ENCODE results near the gene ANTXR1.

Gene ANTXR1

GRCh38 chr2:69097891-69098655 lies 85.1 kb downstream of the ANTXR1 start:
- no peak for DNase-seq (ENCODE audit: low read depth)

GRCh38 chr2:69099541-69099940 lies 86.6 kb downstream of the ANTXR1 start:
- DNase-seq (ENCODE audit: low read depth): no peak

GRCh38 chr2:69100220-69100723 lies 87.3 kb downstream of the ANTXR1 start:
- DNase-seq (ENCODE audit: low read depth): no peak

- no peak for DNase-seq (ENCODE audit: low read depth)
These were observed 89.1 kb downstream of the ANTXR1 start for GRCh38 chr2:69102041-69102593.

DNA sequence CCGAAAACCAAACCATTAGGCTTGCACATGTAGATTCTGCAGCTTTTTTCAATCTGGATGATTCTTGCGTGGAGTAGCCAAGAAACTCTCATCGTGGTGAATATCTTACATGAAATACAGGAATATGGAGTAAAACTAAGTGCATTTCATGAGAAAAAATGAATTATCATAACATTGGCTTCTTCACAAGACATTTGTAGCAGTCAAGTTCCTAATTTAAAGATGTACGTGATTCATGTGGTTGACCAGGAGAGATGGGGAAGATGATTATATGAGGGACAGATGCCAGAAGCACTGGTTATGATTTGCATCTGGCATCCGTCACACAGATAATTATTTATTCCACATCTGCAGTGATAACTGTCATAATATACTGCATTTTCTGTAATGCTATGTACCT lies 90.4 kb downstream of the ANTXR1 start:
- no peak for DNase-seq (ENCODE audit: low read depth)

- DNase-seq (ENCODE audit: low read depth): no peak
These were observed 91.3 kb downstream of the ANTXR1 start for GRCh38 chr2:69104261-69104660.

DNA sequence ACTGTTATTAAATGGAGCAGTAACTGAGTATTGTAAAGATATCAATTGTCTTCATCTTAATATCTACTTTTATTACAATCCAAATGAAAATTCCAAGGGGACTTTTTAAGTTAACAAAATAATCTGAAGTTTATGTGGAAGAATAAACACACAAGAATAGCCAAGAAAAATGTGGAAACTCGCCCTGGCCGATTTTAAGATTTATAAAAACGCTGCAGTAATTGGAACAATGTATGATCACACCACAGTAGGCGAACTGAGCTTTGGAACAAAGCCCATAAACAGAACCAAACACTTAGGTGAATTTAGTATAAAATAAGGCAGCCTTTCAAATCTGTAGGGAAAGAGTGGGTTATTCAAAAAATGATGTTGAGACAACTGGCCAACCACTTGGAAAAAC lies 96.3 kb downstream of the ANTXR1 start:
- DNase-seq (ENCODE audit: low read depth): no peak

DNA sequence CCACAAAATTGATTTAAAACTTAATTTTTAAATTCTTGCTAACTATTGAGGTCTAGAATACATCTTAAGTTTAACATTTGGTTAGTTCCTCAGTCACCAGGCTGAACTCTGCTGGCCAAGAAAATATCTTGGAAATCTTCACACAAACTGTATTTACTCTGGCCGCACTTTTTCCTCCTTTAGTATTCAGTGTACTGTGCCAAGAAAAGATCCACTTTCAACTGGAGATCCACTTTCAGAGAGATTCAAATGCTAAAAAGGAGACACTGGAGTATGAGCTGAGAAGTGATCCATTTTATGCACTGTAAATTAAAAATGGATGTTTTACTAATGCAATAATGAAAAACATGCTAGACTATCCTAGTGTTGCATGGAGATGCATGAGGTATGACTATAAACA lies 98.1 kb downstream of the ANTXR1 start:
- no peak for DNase-seq (ENCODE audit: low read depth)

- no peak for DNase-seq (ENCODE audit: low read depth)
These were observed 100.6 kb downstream of the ANTXR1 start for GRCh38 chr2:69113627-69114026.

DNA sequence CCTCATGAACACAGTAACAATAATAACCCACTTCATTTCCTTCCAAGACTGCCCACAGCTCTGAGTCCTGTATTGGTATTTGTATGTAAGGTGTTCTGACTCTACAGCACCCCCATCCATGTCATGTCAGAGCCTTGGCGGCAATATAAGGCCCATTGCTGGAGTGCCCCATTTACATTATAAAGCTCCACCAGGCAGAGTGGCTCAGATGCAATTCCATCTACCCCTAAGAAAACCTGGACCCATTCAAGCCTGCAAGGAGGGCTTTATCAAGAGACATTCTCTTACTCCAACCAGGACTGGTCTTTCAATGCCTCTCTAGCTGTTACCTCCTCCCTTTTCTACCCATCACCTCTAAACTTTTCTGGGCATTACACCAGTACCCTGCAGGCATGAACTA lies 101.6 kb downstream of the ANTXR1 start:
- no peak for DNase-seq (ENCODE audit: low read depth)

DNA sequence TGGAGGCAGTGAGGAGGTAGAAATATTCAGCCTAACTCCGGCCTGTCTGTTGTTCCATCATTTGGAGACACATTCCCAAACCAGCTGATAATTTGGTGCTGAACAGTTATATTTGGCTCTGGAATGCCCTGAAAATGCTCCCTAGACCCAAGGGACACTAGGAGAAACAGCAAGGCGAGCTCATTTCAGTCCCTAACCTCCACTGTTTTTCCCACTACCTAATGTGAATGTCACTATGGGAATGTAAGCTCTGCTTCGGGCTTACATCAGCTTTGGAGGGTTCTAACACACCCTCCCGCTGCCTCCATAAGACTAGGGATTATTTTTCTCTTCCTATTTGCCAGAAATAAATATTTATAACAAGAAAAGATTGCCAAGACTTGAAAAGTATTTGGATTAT lies 103.5 kb downstream of the ANTXR1 start:
- DNase-seq (ENCODE audit: low read depth): no peak

GRCh38 chr2:69118609-69119008 lies 105.6 kb downstream of the ANTXR1 start:
- DNase-seq (ENCODE audit: low read depth): no peak

DNA sequence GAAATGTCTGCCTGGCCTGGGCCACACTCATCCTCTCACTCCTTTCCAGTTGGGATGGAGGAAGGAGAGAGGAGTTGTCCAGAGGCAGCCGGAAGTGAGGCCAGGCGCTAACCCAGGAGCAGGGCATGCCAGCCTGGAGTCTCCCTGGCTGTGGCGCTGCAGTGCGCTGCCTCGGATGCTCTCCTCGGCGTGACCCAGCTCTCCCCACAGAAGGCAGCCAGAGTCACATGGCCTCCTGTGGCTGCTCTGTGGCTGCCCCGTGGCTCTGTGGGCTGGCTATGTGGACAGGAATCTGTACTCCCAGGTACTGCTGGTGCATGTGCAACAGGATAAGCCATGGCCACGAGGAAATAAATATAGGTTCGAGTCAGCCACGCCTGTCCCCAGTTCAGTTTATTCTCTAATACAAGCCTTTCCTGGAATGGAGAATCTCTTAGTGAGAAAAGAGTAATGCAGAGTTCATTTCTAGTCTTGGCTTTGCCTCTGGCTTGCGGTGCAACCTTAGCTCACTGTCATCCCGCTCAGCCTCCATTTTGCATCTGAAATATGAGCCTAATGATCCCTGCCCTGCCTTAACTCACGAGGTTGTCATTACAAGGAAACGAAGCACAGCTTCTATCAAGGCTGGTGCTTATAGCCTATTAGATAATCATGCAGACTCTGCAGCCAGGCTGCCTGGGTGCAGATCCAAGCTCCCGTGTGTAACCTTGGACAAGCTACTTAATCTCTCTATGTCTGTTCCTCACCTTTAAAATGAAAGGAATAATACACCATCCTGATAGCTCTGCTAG lies 106.3 kb downstream of the ANTXR1 start:
- DNase-seq (ENCODE audit: low read depth): no peak

- DNase-seq (ENCODE audit: low read depth): no peak
These were observed 109.3 kb downstream of the ANTXR1 start for GRCh38 chr2:69122271-69122670.

- DNase-seq (ENCODE audit: low read depth): no peak
These were observed 110.2 kb downstream of the ANTXR1 start for GRCh38 chr2:69123182-69123581.

DNA sequence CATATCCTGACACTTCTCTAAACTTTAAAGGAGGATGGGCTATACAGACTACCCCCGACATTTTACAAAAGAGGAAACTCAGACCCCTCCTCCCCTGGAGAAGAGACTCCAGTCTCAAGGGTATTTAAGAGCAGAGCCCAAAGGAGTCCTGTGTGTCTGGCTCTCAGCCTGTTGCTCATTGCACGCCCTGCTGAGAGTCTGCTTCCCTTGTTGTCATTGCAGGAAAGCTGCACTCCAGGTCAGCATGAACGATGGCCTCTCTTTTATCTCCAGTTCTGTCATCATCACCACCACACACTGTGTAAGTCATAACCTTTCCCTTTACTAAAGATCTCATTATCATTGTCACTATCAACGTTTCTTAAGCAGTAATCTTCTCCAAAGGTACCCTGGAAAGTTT lies 111.4 kb downstream of the ANTXR1 start:
- no peak for DNase-seq (ENCODE audit: low read depth)

- no peak for DNase-seq (ENCODE audit: low read depth)
These were observed 112.8 kb downstream of the ANTXR1 start for GRCh38 chr2:69125816-69126215.

DNA sequence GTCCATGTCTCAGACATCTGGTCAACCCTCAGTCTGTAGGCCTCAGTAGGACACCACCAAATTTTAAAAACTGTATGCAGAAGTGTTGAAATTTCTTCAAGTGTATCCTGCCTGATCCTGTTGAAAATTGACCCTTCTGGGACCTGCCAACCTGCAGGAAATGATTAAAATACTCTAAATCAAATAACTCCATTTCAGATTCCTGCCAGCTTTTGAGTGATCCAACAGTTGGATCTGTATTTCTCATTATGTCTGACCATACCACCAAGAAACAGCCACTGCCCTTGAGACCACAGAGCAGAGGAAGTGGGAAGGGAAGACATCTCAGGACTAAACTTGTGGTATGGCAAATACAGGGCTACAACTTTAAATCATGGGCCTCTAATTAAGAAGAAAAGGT lies 113.4 kb downstream of the ANTXR1 start:
- DNase-seq (ENCODE audit: low read depth): no peak

DNA sequence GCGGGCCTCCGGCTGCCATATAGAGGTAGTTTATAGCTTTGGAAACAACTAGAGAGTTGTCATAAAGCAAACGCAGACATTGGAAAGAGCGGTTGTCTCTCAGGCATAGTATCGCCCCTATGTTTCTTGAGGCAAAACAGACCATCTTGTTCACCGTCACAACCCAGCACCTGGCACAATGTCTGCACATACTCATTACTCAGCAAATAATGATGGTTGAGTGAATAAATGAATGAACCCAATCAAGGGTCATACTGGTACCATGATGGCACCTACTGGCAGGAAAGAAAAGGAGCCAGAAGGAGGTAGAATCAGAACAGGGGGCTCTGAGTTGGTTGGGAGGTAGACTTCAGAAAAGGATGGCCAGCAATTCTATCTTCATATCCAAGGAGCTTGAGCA lies 118.5 kb downstream of the ANTXR1 start:
- DNase-seq (ENCODE audit: low read depth): no peak

- no peak for DNase-seq (ENCODE audit: low read depth)
These were observed 119.2 kb downstream of the ANTXR1 start for GRCh38 chr2:69131983-69132675.

- no peak for DNase-seq (ENCODE audit: low read depth)
These were observed 120.1 kb downstream of the ANTXR1 start for GRCh38 chr2:69132960-69133590.

GRCh38 chr2:69133898-69134297 lies 120.9 kb downstream of the ANTXR1 start:
- no peak for DNase-seq (ENCODE audit: low read depth)

Measured in stimulated activated CD8-positive, alpha-beta memory T cell treated with anti-CD3 and anti-CD28 coated beads, Interleukin-12 subunit alpha, Interleukin-12 subunit beta, amount 100 ng/mL, for 1 hour (primary cell).